ENCODE data around the gene TTC1. TPM values are rescaled to one million over a fixed set of nuclear protein-coding genes. Genes with fewer than 3 reads are reported as not detected.
A peak's percentile ranks its signal among the peaks of the same experiment; 100 is the strongest.
"Not testable (repeated sequence)": the region's sequence is repeated elsewhere in the genome, so short reads cannot be mapped to it uniquely, and the experiment has no call there.

TTC1 gene
- total RNA-seq, 1 donor from 2014 or later = 94.2 TPM

DNA sequence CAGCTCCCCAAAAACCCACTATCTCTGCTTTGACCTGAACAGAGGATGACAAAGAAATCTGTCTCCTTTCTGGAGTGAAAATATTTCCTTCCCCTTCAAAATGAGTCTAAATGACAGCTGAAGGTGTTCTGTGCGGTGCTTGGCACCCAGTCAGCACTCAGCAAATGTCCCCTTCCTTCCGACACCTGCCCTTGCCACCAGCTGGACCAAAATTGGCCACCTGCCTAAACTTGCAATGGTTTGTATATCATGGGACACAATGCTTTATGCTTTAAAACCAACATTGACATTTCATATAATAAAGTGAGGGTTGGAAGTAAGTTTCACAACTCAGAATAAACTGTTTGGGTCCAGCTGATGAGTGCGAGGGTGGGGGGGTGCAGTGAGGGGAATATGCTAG lies 7.5 kb upstream of the TTC1 start:
- H3K4me1 ChIP-seq = no peaks in the 10 kb centered on the region
- no peak overlapping the region for H3K27ac ChIP-seq (replicated peaks)
- no peak for DNase-seq
- H3K27me3 ChIP-seq (ENCODE audit: low read depth) = peaks cover 17% of the 10 kb centered on the region
- no peaks in the 10 kb centered on the region for H3K9me3 ChIP-seq (replicated peaks)
- intact Hi-C loops (cut with micrococcal nuclease) = no loop called here
- H3K36me3 ChIP-seq = no peaks in the 10 kb centered on the region
- H3K4me3 ChIP-seq = no peak overlapping the region
- no peak for TF ChIP-seq CTCF (IDR thresholded peaks at IDR 0.05; ENCODE audit: borderline replicate concordance)

- Histone ChIP-seq H3K4me3 (no peak overlapping the region), H3K27ac (replicated peaks) (no peak overlapping the region), H3K4me1 (peaks cover 30% of the 10 kb centered on the region), H3K36me3 (peaks cover 18% of the 10 kb centered on the region), H3K27me3 (ENCODE audit: low read depth) (no peaks in the 10 kb centered on the region), H3K9me3 (replicated peaks) (no peaks in the 10 kb centered on the region)
- no peak for TF ChIP-seq CTCF (IDR thresholded peaks at IDR 0.05; ENCODE audit: borderline replicate concordance)
- no peak for DNase-seq
- intact Hi-C loops (cut with micrococcal nuclease) = no loop called here
These were observed 1.4 kb upstream of the TTC1 start for GRCh38 chr5:160007514-160007913.

- Histone ChIP-seq H3K27ac (replicated peaks) (peak overlapping the region; percentile 74), H3K4me1 (peaks cover 30% of the 10 kb centered on the region), H3K36me3 (peaks cover 28% of the 10 kb centered on the region), H3K4me3 (peak overlapping the region; percentile 73)
- intact Hi-C loops (cut with micrococcal nuclease); DNase-seq; H3K27me3 ChIP-seq (ENCODE audit: low read depth); H3K9me3 ChIP-seq (replicated peaks): not testable (repeated sequence)
These were observed 436 bp upstream of the TTC1 start for GRCh38 chr5:160008529-160008876.

GRCh38 chr5:160009591-160009989 lies 651 bp downstream of the TTC1 start:
- Histone ChIP-seq H3K27me3 (ENCODE audit: low read depth) (no peaks in the 10 kb centered on the region), H3K9me3 (replicated peaks) (no peaks in the 10 kb centered on the region), H3K4me1 (peaks cover 30% of the 10 kb centered on the region), H3K27ac (replicated peaks) (peak overlapping the region; percentile 74), H3K4me3 (peak overlapping the region; percentile 73), H3K36me3 (peaks cover 38% of the 10 kb centered on the region)
- intact Hi-C loops (cut with micrococcal nuclease) = no loop called here
- DNase-seq = no peak
- TF ChIP-seq CTCF (IDR thresholded peaks at IDR 0.05; ENCODE audit: borderline replicate concordance) = no peak

GRCh38 chr5:160011471-160011870 lies 2.5 kb downstream of the TTC1 start:
- DNase-seq = no peak
- peaks cover 48% of the 10 kb centered on the region for H3K36me3 ChIP-seq
- TF ChIP-seq CTCF (IDR thresholded peaks at IDR 0.05; ENCODE audit: borderline replicate concordance) = no peak

GRCh38 chr5:160014197-160014596 lies 5.3 kb downstream of the TTC1 start:
- Histone ChIP-seq H3K4me1 (peaks cover 28% of the 10 kb centered on the region), H3K36me3 (peaks cover 60% of the 10 kb centered on the region)
- intact Hi-C loops (cut with micrococcal nuclease); H3K27me3 ChIP-seq (ENCODE audit: low read depth); DNase-seq; H3K27ac ChIP-seq (replicated peaks); H3K9me3 ChIP-seq (replicated peaks); H3K4me3 ChIP-seq: not testable (repeated sequence)

More at GRCh38 chr5:160011471-160011870, 2.5 kb downstream of the TTC1 start:
- H3K27me3 ChIP-seq (ENCODE audit: low read depth) = no peaks in the 10 kb centered on the region
- H3K27ac ChIP-seq (replicated peaks) = no peak overlapping the region
- H3K4me1 ChIP-seq = peaks cover 30% of the 10 kb centered on the region
- no peak overlapping the region for H3K4me3 ChIP-seq
- intact Hi-C loops (cut with micrococcal nuclease) = no loop called here
- H3K9me3 ChIP-seq (replicated peaks) = no peaks in the 10 kb centered on the region
